GM12878 (cell line): ENCODE data around the gene ULK4. TPM values are rescaled to one million over a fixed set of nuclear protein-coding genes. Genes with fewer than 3 reads are reported as not detected.

Experiments
- ATAC-seq: fragments of 200-7000 bp; cut with Tn5 transposase; 3 replicates; pipeline ENCODE4 v1.9.1; 2020; ENCODE audit warnings: mild to moderate bottlenecking, moderate library complexity
- BruUV-seq: library from RNA; stranded (reverse); fragments of 400-500 nt; replicated peaks from 2 replicates; lab custom pipeline; 2021; lab: Mats Ljungman, UMichigan
- CTCF ChIA-PET: fragments of 300-600 bp; sonication (Branson Sonifier 250); formaldehyde crosslinking; extraction: SDS; loops from one replicate; lab custom pipeline; 2021; ENCODE audit warnings: inconsistent platforms; lab: Yijun Ruan, JAX
- POLR2A ChIA-PET: fragments of 350-600 bp; formaldehyde crosslinking; extraction: SDS; loops from one replicate; lab custom pipeline; 2021; ENCODE audit warnings: inconsistent platforms; lab: Charles Lee
- RAD21 ChIA-PET: fragments of 300-600 bp; sonication (Branson Sonifier 250); formaldehyde crosslinking; loops from one replicate; lab custom pipeline; 2023; ENCODE audit warnings: antibody characterized with exemption; ENCODE audit not compliant: unreplicated experiment; lab: Charles Lee
- SMC1A ChIA-PET: fragments of 300-600 bp; sonication (Branson Sonifier 250); formaldehyde crosslinking; loops from one replicate; lab custom pipeline; 2023; ENCODE audit not compliant: unreplicated experiment, uncharacterized antibody; lab: Charles Lee
- DNase-seq: peaks from one replicate; pipeline ENCODE4 v3.0.0-alpha.2; 2011; ENCODE audit warnings: low read depth, low spot score
- FAIRE-seq: peaks from 3 replicates; lab custom pipeline; 2011; peaks lifted over from hg19 to GRCh38; lab: Jason Lieb, UNC
- H2AFZ ChIP-seq: 2 replicates; pipeline ENCODE4 v1.6.0; 2011; ENCODE audit warnings: low read depth, low read length, control low read depth; ENCODE audit not compliant: control insufficient read depth
- H3K27ac ChIP-seq: 2 replicates; pipeline ENCODE4 v1.5.1; 2011; ENCODE audit warnings: control low read depth; ENCODE audit not compliant: control insufficient read depth, insufficient read depth
- H3K27me3 ChIP-seq, 2 experiments: replicated peaks in 1 of 2; 2 replicates each; pipeline versions ENCODE4 v1.6.0 to v1.6.1; 2011; ENCODE audit warnings: low read length in 1 of 2; ENCODE audit not compliant: control insufficient read depth in 2 of 2, insufficient read depth in 2 of 2
- H3K36me3 ChIP-seq, 2 experiments: 2 replicates each; pipeline ENCODE4 v1.5.1; 2011; ENCODE audit warnings: low read length in 1 of 2; ENCODE audit not compliant: control insufficient read depth in 2 of 2, insufficient read depth in 2 of 2
- H3K4me1 ChIP-seq: 2 replicates; pipeline ENCODE4 v1.6.1; 2011; ENCODE audit warnings: mild to moderate bottlenecking, low read length, moderate library complexity, mixed read lengths; ENCODE audit not compliant: control insufficient read depth, insufficient read depth
- H3K4me2 ChIP-seq: 2 replicates; pipeline ENCODE4 v1.6.0; 2011; ENCODE audit warnings: control low read depth; ENCODE audit not compliant: control insufficient read depth, insufficient read depth
- H3K4me3 ChIP-seq: fragments of 200-600 bp; sonication (generic); 2 replicates; pipeline ENCODE4 v1.5.1; 2016
- H3K79me2 ChIP-seq: 2 replicates; pipeline ENCODE4 v1.6.0; 2011; ENCODE audit warnings: low read length; ENCODE audit not compliant: control insufficient read depth, insufficient read depth
- H3K9ac ChIP-seq: 2 replicates; pipeline ENCODE4 v1.8.0; 2011; ENCODE audit warnings: low read length, control low read depth, mixed read lengths; ENCODE audit not compliant: control insufficient read depth, insufficient read depth
- H3K9me3 ChIP-seq: replicated peaks from 3 replicates; pipeline ENCODE4 v1.5.1; 2011; ENCODE audit warnings: mild to moderate bottlenecking, low read length; ENCODE audit not compliant: control insufficient read depth, insufficient read depth
- H4K20me1 ChIP-seq: 2 replicates; pipeline ENCODE4 v1.6.0; 2011; ENCODE audit not compliant: control insufficient read depth, insufficient read depth
- IRF3 ChIP-seq: fragments of 450-650 bp; IDR thresholded peaks from 2 replicates; pipeline ENCODE4 v1.6.1; 2014; ENCODE audit warnings: mild to moderate bottlenecking
- ZBTB4 ChIP-seq: fragments of 450-650 bp; formaldehyde crosslinking; IDR thresholded peaks from 2 replicates; pipeline ENCODE4 v1.4.0; 2022; ENCODE audit warnings: mild to moderate bottlenecking, moderate library complexity
- ZNF207 ChIP-seq: fragments of 450-650 bp; IDR thresholded peaks from 2 replicates; pipeline ENCODE4 v1.6.1; 2014; ENCODE audit warnings: antibody characterized with exemption, mild to moderate bottlenecking, borderline replicate concordance
- ZNF384 ChIP-seq: IDR thresholded peaks from 2 replicates; pipeline ENCODE4 v1.6.1; 2012; ENCODE audit warnings: low read depth, mild to moderate bottlenecking, low read length, improper control_type of control experiment, borderline replicate concordance
- WGBS: methylation state at CpG from one replicate; pipeline ENCODE4 v1.1.6; 2016; ENCODE audit warnings: low lambda C conversion rate; ENCODE audit not compliant: insufficient replicate concordance, insufficient coverage; ENCODE audit errors: missing lambda C conversion rate; 5-methylcytosine and 5-hydroxymethylcytosine counted together
- in situ Hi-C: fragments of 300-500 bp; cut with MboI; formaldehyde crosslinking; loops from 9 replicates; pipeline ENCODE4 v1.14.3; 2018; ENCODE audit warnings: mixed read lengths
- intact Hi-C: fragments of 100-400 bp; cut with micrococcal nuclease; formaldehyde crosslinking; loops from one replicate; pipeline ENCODE4 v1.14.2; 2022; ENCODE audit not compliant: unreplicated experiment
- polyA plus RNA-seq, 11 experiments: library from polyadenylated mRNA; depleted of rRNA in 4 of 11; unstranded in 6 of 11; stranded (reverse) in 5 of 11; fragments of >200 nt; fragmentation: Nextera tagmentation in 4 of 11; fragmentation: Illumina TruSeq in 1 of 11; extraction: Ambion mirVana in 4 of 11; extraction: Trizol in 1 of 11; gene quantifications; 1 replicate in 1 of 11; 2 replicates in 10 of 11; pipeline versions ENCODE4 v1.2.1 to v1.2.3, GENCODE V29; 2011 to 2016; ENCODE audit warnings: inconsistent platforms in 2 of 11, missing spikeins in 2 of 11, low read depth in 1 of 11
- total RNA-seq, 4 experiments: library from RNA; depleted of rRNA in 3 of 4; stranded (reverse); fragments of >200 nt in 3 of 4; fragmentation: Illumina TruSeq in 1 of 4; extraction: Trizol in 1 of 4; gene quantifications; 2 replicates each; pipeline versions ENCODE4 v1.2.1 to v1.2.3, GENCODE V29; 2013 to 2021

The ULK4 gene
- total and polyA plus RNA-seq, 10 of the 15 experiments (the other 5 are each of a cell fraction or from before 2014, with no cell fraction given), result 3.5 to 7.6 (median 6.3) TPM

GRCh38 chr3:42005401-42005800, 43.5 kb upstream of the ULK4 start:
- SMC1A ChIA-PET, result interaction anchor here (2.0 kb wide), 1 partner anchor 62 kb away, joined by 5 read pairs; no protein-coding TSS in a partner anchor

GRCh38 chr3:42002790-42003189, 40.9 kb upstream of the ULK4 start:
- in situ Hi-C loops, result no loop called here
- FAIRE-seq, result no peak

More at GRCh38 chr3:42005401-42005800, 43.5 kb upstream of the ULK4 start:
- in situ Hi-C loops (no loop called here), intact Hi-C loops (no loop called here)
- H3K4me2 ChIP-seq, result no peak overlapping the region
- DNase-seq, result no peak
- ATAC-seq, result no peak
- H4K20me1 ChIP-seq, result no peaks in the 10 kb centered on the region
- POLR2A ChIA-PET, result no interaction called here
- no peak overlapping the region for H3K4me3 ChIP-seq
- no peak for TF ChIP-seq ZNF207
- TF ChIP-seq ZNF384, result no peak
- no peak overlapping the region for H3K9ac ChIP-seq
- H3K4me1 ChIP-seq, result peaks cover 5% of the 10 kb centered on the region
- H3K27me3 ChIP-seq, result no peaks in the 10 kb centered on the region
- WGBS, result 76% methylated on average over 4 of the region's 4 CpGs
- no peaks in the 10 kb centered on the region for H3K79me2 ChIP-seq
- CTCF ChIA-PET, result interaction anchor here (1.1 kb wide), 1 partner anchor 94 kb away, joined by 6 read pairs; no protein-coding TSS in a partner anchor
- RAD21 ChIA-PET, result no interaction called here
- no peak for FAIRE-seq
- no peak overlapping the region for H3K27ac ChIP-seq
- no peak overlapping the region for H2AFZ ChIP-seq
- H3K36me3 ChIP-seq, result no peaks in the 10 kb centered on the region
- no peaks in the 10 kb centered on the region; the same call in 2 of the 3 replicates for H3K9me3 ChIP-seq
- no TSS peak for BruUV-seq

More at GRCh38 chr3:42002790-42003189, 40.9 kb upstream of the ULK4 start:
- no peak overlapping the region for H3K4me3 ChIP-seq
- intact Hi-C loops, result no loop called here
- no peaks in the 10 kb centered on the region for H3K27me3 ChIP-seq
- POLR2A ChIA-PET, result no interaction called here
- H3K79me2 ChIP-seq, result no peaks in the 10 kb centered on the region
- no TSS peak for BruUV-seq
- no peaks in the 10 kb centered on the region; the same call in 1 of the 2 replicates for H3K4me1 ChIP-seq
- TF ChIP-seq ZBTB4 (CRISPR knock-in tag), result no peak
- no peak for TF ChIP-seq IRF3
- TF ChIP-seq, all 136 proteins: peak for 0
- DNase-seq (no peak), ATAC-seq (no peak)
- ChIA-PET RAD21 (no interaction called here), CTCF (no interaction called here), SMC1A (no interaction called here)
- Histone ChIP-seq H3K27ac (no peak overlapping the region), H2AFZ (no peak overlapping the region), H3K36me3 (no peaks in the 10 kb centered on the region), H4K20me1 (no peaks in the 10 kb centered on the region), H3K9ac (no peak overlapping the region), H3K4me2 (no peak overlapping the region), H3K9me3 (no peaks in the 10 kb centered on the region; the same call in 2 of the 3 replicates)
- 91% methylated on average over 4 of the region's 4 CpGs for WGBS
